Fibroblast of lung (primary cell): Measurements from ENCODE around the gene PLAAT2. TPM values are rescaled to one million over a fixed set of nuclear protein-coding genes. Genes with fewer than 3 reads are reported as not detected.

Experiments
- DNase-seq, 2 donors: peaks; one replicate each; pipeline versions ENCODE4 v3.0.0 to v3.0.0-alpha.2; 2010; ENCODE audit warnings: low read depth in 2 of 2
- H2AFZ ChIP-seq: 2 replicates; pipeline ENCODE4 v1.5.1; 2012; ENCODE audit warnings: low read length, control low read depth, inconsistent platforms
- H3K27ac ChIP-seq: 2 replicates; pipeline ENCODE4 v1.5.1; 2011; ENCODE audit warnings: low read length, control low read depth; ENCODE audit not compliant: insufficient read depth
- H3K27me3 ChIP-seq: 2 replicates; pipeline ENCODE4 v1.5.1; 2011; ENCODE audit warnings: mild to moderate bottlenecking, low read length; ENCODE audit not compliant: control insufficient read depth, insufficient read depth
- H3K36me3 ChIP-seq: 2 replicates; pipeline ENCODE4 v1.5.1; 2011; ENCODE audit warnings: low read length; ENCODE audit not compliant: control insufficient read depth, insufficient read depth
- H3K4me1 ChIP-seq: 2 replicates; pipeline ENCODE4 v1.5.1; 2011; ENCODE audit warnings: low read length; ENCODE audit not compliant: control insufficient read depth, insufficient read depth; ENCODE audit errors: extremely low read depth
- H3K4me2 ChIP-seq: 2 replicates; pipeline ENCODE4 v1.5.1; 2011; ENCODE audit warnings: low read length, control low read depth; ENCODE audit not compliant: insufficient read depth; ENCODE audit errors: extremely low read depth
- H3K4me3 ChIP-seq, 4 experiments: fragments of 200-600 bp in 1 of 4; sonication (generic) in 1 of 4; replicated peaks in 1 of 4; 2 replicates each; pipeline ENCODE4 v1.5.1; 2011 to 2016; ENCODE audit warnings: low read length in 4 of 4, low read depth in 3 of 4, mild to moderate bottlenecking in 3 of 4, control low read depth in 2 of 4, inconsistent platforms in 1 of 4, mixed read lengths in 1 of 4; ENCODE audit not compliant: insufficient read depth in 1 of 4; ENCODE audit errors: control extremely low read depth in 1 of 4
- H3K79me2 ChIP-seq: 2 replicates; pipeline ENCODE4 v1.5.1; 2012; ENCODE audit warnings: mild to moderate bottlenecking, low read length, inconsistent platforms; ENCODE audit not compliant: control insufficient read depth, insufficient read depth
- H3K9ac ChIP-seq: 2 replicates; pipeline ENCODE4 v1.5.1; 2011; ENCODE audit warnings: mild to moderate bottlenecking, low read length, control low read depth; ENCODE audit not compliant: insufficient read depth
- H3K9me3 ChIP-seq: 2 replicates; pipeline ENCODE4 v1.5.1; 2012; ENCODE audit warnings: low read depth, low read length; ENCODE audit not compliant: control insufficient read depth, insufficient read depth
- H4K20me1 ChIP-seq: 2 replicates; pipeline ENCODE4 v1.5.1; 2011; ENCODE audit warnings: low read length; ENCODE audit not compliant: control insufficient read depth, insufficient read depth; ENCODE audit errors: extremely low read depth
- CTCF ChIP-seq, 2 donors: IDR thresholded peaks in 1 of 2; conservative IDR thresholded peaks in 1 of 2; 1 replicate in 1 of 2; 2 replicates in 1 of 2; pipeline ENCODE4 v1.5.1; 2011 to 2012; ENCODE audit warnings: low read length in 2 of 2, control low read depth in 1 of 2, inconsistent platforms in 1 of 2, low read depth in 1 of 2, mild to moderate bottlenecking in 1 of 2
- EZH2 ChIP-seq: IDR thresholded peaks from 2 replicates; pipeline ENCODE4 v1.5.1; 2012; ENCODE audit warnings: low read length, control low read depth, mild to moderate bottlenecking; ENCODE audit errors: missing control alignments
- polyA plus RNA-seq, 2 donors: library from polyadenylated mRNA; depleted of rRNA in 1 of 2; stranded (reverse) in 1 of 2; unstranded in 1 of 2; fragments of >200 nt; gene quantifications; 2 replicates each; pipeline ENCODE4 v1.2.1, GENCODE V29; 2011 to 2012; ENCODE audit warnings: missing spikeins in 1 of 2
- total RNA-seq: library from RNA; depleted of rRNA; stranded (reverse); fragments of >200 nt; gene quantifications from 2 replicates; pipeline ENCODE4 v1.2.1, GENCODE V29; 2014

The PLAAT2 gene
- total and polyA plus RNA-seq, 2 donors (not counting 1 experiment from before 2014, with no cell fraction given), result not detected

GRCh38 chr11:63554877-63555223, 8.3 kb downstream of the PLAAT2 start:
- TF ChIP-seq EZH2 (no peak), CTCF (conservative IDR thresholded peaks at IDR 0.05 in 1 of 2, IDR thresholded peaks at IDR 0.05 in 1 of 2; ENCODE audit: low read depth in 1 of 2, low read length in 2 of 2) (no peak)
- Histone ChIP-seq H3K4me1 (no peaks in the 10 kb centered on the region), H3K27ac (no peak overlapping the region), H3K4me2 (no peak overlapping the region), H3K9me3 (no peaks in the 10 kb centered on the region), H3K9ac (no peak overlapping the region), H3K27me3 (no peaks in the 10 kb centered on the region), H4K20me1 (no peaks in the 10 kb centered on the region), H3K4me3 (no peak overlapping the region), H3K79me2 (no peaks in the 10 kb centered on the region), H2AFZ (no peak overlapping the region), H3K36me3 (no peaks in the 10 kb centered on the region)
- no peak for DNase-seq

DNA sequence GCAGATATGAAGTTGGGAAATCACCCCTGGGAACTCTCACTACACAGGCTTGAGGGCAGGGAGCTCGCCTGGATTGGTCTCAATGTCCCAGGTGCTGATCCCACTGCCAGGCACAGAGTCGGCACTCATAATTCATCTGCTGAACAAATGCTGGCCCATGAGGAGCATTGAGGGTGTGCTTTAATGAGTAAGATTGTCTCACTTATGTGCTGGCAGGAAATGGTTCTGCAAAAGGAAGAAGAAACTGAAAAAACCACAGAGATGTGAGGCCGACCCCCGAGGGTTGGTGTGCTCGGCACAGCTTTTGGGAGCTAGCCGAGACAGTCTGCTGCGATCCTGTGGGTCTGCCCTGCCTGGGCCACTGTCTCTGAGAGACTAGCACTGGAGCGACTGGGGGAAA, 9.4 kb downstream of the PLAAT2 start:
- TF ChIP-seq EZH2, result no peak
- TF ChIP-seq CTCF (conservative IDR thresholded peaks at IDR 0.05 in 1 of 2, IDR thresholded peaks at IDR 0.05 in 1 of 2; ENCODE audit: low read depth in 1 of 2, low read length in 2 of 2), result no peak
- no peak overlapping the region for H3K9ac ChIP-seq
- no peaks in the 10 kb centered on the region for H3K27me3 ChIP-seq
- H3K36me3 ChIP-seq, result no peaks in the 10 kb centered on the region
- H3K4me2 ChIP-seq, result no peak overlapping the region
- H3K79me2 ChIP-seq, result no peaks in the 10 kb centered on the region
- H4K20me1 ChIP-seq, result no peaks in the 10 kb centered on the region
- no peaks in the 10 kb centered on the region for H3K9me3 ChIP-seq
- H3K4me1 ChIP-seq, result no peaks in the 10 kb centered on the region
- peak in 1 of 2 donors; percentile 46 for DNase-seq
- no peak overlapping the region for H3K4me3 ChIP-seq
- H3K27ac ChIP-seq, result no peak overlapping the region
- no peak overlapping the region for H2AFZ ChIP-seq

- Histone ChIP-seq H3K79me2 (no peaks in the 10 kb centered on the region), H3K9ac (no peak overlapping the region), H3K27me3 (no peaks in the 10 kb centered on the region), H2AFZ (no peak overlapping the region), H3K27ac (no peak overlapping the region), H3K4me1 (no peaks in the 10 kb centered on the region), H3K4me3 (no peak overlapping the region), H3K4me2 (no peak overlapping the region), H4K20me1 (no peaks in the 10 kb centered on the region), H3K9me3 (no peaks in the 10 kb centered on the region), H3K36me3 (no peaks in the 10 kb centered on the region)
- DNase-seq, result no peak
- TF ChIP-seq CTCF (conservative IDR thresholded peaks at IDR 0.05 in 1 of 2, IDR thresholded peaks at IDR 0.05 in 1 of 2; ENCODE audit: low read depth in 1 of 2, low read length in 2 of 2) (no peak), EZH2 (no peak)
Observed at GRCh38 chr11:63552921-63553320, 10.3 kb downstream of the PLAAT2 start.
